Spleen (tissue), 11 donors: ENCODE results near the gene STON2. TPM values are rescaled to one million over a fixed set of nuclear protein-coding genes. Genes with fewer than 3 reads are reported as not detected.
A peak's percentile ranks its signal among the peaks of the same experiment; 100 is the strongest.

ENCODE experiments used
- DNase-seq: peaks from one replicate; pipeline ENCODE4 v3.0.0-alpha.2; 2020
- H3K27ac ChIP-seq, 8 donors: fragments of 200-600 bp; sonication (generic) in 7 of 8; 1 replicate in 4 of 8; 2 replicates in 4 of 8; pipeline versions ENCODE4 v1.5.0 to v1.8.0; 2016 to 2021; ENCODE audit warnings: inconsistent platforms in 4 of 8, mild to moderate bottlenecking in 4 of 8, moderate library complexity in 1 of 8
- H3K27me3 ChIP-seq, 7 donors: fragments of 200-600 bp; sonication (generic) in 6 of 7; replicated peaks in 1 of 7; 1 replicate in 4 of 7; 2 replicates in 3 of 7; pipeline versions ENCODE4 v1.5.0 to v1.8.0; 2016 to 2021; ENCODE audit warnings: inconsistent platforms in 3 of 7, mild to moderate bottlenecking in 1 of 7
- H3K36me3 ChIP-seq, 6 donors: fragments of 200-600 bp; sonication (generic) in 5 of 6; 1 replicate in 4 of 6; 2 replicates in 2 of 6; pipeline versions ENCODE4 v1.5.0 to v1.8.0; 2016 to 2021; ENCODE audit warnings: inconsistent platforms in 2 of 6
- H3K4me1 ChIP-seq, 6 donors: fragments of 200-600 bp; sonication (generic) in 5 of 6; 1 replicate in 3 of 6; 2 replicates in 3 of 6; pipeline versions ENCODE4 v1.5.0 to v1.8.0; 2016 to 2021; ENCODE audit warnings: inconsistent platforms in 3 of 6
- H3K4me3 ChIP-seq, 8 donors: fragments of 200-600 bp; sonication (generic) in 7 of 8; 1 replicate in 4 of 8; 2 replicates in 4 of 8; pipeline versions ENCODE4 v1.5.0 to v1.8.0; 2016 to 2021; ENCODE audit warnings: inconsistent platforms in 4 of 8, mild to moderate bottlenecking in 4 of 8, moderate library complexity in 2 of 8
- H3K9me3 ChIP-seq, 8 donors: fragments of 200-600 bp; sonication (generic) in 7 of 8; 1 replicate in 4 of 8; 2 replicates in 4 of 8; pipeline versions ENCODE4 v1.5.0 to v1.8.0; 2016 to 2021; ENCODE audit warnings: inconsistent platforms in 4 of 8
- POLR2A ChIP-seq, 3 donors: fragments of 450-650 bp; IDR thresholded peaks; one replicate each; pipeline ENCODE4 v1.5.1; 2017; ENCODE audit warnings: antibody characterized with exemption in 3 of 3, mild to moderate bottlenecking in 1 of 3
- POLR2AphosphoS5 ChIP-seq, 3 donors: sonication (generic); formaldehyde crosslinking; IDR thresholded peaks; one replicate each; pipeline ENCODE4 v1.5.1; 2017; ENCODE audit warnings: antibody characterized with exemption in 3 of 3
- WGBS, 5 donors: extraction: QIAGEN DNeasy Blood & Tissue Kit in 3 of 5; methylation state at CpG; one replicate each; pipeline versions ENCODE4 v1.1.5 to v1.1.7; 2013 to 2018; 5-methylcytosine and 5-hydroxymethylcytosine counted together
- intact Hi-C: fragments of 100-400 bp; cut with DNase I; formaldehyde crosslinking; loops from one replicate; pipeline ENCODE4 v1.15.0; 2023; ENCODE audit warnings: low total_unique reads
- polyA plus RNA-seq, 3 donors: library from polyadenylated mRNA; stranded (reverse); fragments of 200-250 nt; gene quantifications; one replicate each; pipeline ENCODE4 v1.2.1, GENCODE V29; 2013
- total RNA-seq, 7 donors: library from RNA; depleted of rRNA in 3 of 7; stranded (reverse); fragments of >200 nt in 3 of 7; fragmentation: NEBNext Ultra II Directional in 4 of 7; extraction: Animal tissue kit (Norgen Biotek cat#: 25700) in 4 of 7; gene quantifications; one replicate each; pipeline versions ENCODE4 v1.1.0 to v1.2.1, GENCODE V29; 2016 to 2021
- TF ChIP-seq, protein P1 (sequence below), 11 experiments: fragments of 200-600 bp in 7 of 11; fragments of 450-650 bp in 4 of 11; sonication (generic) in 4 of 11; IDR thresholded peaks in 8 of 11; conservative IDR thresholded peaks in 3 of 11; 1 replicate in 7 of 11; 2 replicates in 4 of 11; pipeline versions ENCODE4 v1.4.0 to v1.8.0; 2016 to 2021; ENCODE audit warnings: antibody characterized with exemption in 11 of 11, inconsistent platforms in 4 of 11, mild to moderate bottlenecking in 1 of 11
- donor health status: healthy with polysubstance abuse.
- donor health status: DM: no; HTN: no; CAD: no; lungs with moderate emphysema.
- donor health status: DM: no; HTN: no; CAD: no.
- donor health status: Bipolar disorder and iron deficiency.
- donor health status: healthy.
- donor health status: DM: no; HTN: no; CAD: no.
- donor health status: DM: yes; HTN: yes; CAD: no.

STON2 gene
- total and polyA plus RNA-seq, 10 donors = 3.5 to 236 (median 167) TPM

DNA sequence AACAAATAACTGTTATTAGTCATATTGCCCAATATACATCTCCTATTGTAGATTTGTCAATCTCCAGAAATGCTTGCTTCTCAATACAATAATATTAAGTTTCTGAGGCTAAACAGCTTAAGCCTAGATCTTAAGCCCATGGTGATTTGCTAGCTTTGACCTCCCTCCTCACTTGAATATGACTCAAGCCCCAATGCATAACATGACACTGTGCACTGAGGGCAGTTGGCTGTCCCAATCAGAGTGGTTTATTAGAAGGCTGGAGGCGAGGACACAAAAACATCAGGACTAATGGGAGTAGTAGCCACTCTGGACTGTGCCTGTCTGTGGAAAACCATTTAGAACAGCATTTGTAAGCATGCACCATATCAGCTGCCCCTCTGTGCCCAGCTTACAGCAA, 98.3 kb downstream of the STON2 start:
- Histone ChIP-seq H3K9me3 (no peaks in the 10 kb centered on the region), H3K4me3 (no peak overlapping the region), H3K4me1 (peaks cover 0 to 35% (median 17%) of the 10 kb centered on the region in 6 donors), H3K27ac (peak overlapping the region in 2 of 8 donors; percentile 2 to 72), H3K27me3 (no peaks in the 10 kb centered on the region), H3K36me3 (no peaks in the 10 kb centered on the region)
- 88 to 96% (median 91%) methylated on average over 1 of the region's 1 CpG for WGBS, 5 donors
- DNase-seq = no peak
- intact Hi-C loops = no loop called here
- TF ChIP-seq POLR2AphosphoS5 (IDR thresholded peaks at IDR 0.05) (no peak), POLR2A (IDR thresholded peaks at IDR 0.05) (no peak)
- TF ChIP-seq, protein P1, sequence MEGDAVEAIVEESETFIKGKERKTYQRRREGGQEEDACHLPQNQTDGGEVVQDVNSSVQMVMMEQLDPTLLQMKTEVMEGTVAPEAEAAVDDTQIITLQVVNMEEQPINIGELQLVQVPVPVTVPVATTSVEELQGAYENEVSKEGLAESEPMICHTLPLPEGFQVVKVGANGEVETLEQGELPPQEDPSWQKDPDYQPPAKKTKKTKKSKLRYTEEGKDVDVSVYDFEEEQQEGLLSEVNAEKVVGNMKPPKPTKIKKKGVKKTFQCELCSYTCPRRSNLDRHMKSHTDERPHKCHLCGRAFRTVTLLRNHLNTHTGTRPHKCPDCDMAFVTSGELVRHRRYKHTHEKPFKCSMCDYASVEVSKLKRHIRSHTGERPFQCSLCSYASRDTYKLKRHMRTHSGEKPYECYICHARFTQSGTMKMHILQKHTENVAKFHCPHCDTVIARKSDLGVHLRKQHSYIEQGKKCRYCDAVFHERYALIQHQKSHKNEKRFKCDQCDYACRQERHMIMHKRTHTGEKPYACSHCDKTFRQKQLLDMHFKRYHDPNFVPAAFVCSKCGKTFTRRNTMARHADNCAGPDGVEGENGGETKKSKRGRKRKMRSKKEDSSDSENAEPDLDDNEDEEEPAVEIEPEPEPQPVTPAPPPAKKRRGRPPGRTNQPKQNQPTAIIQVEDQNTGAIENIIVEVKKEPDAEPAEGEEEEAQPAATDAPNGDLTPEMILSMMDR (IDR thresholded peaks at IDR 0.05 in 8 of 11, conservative IDR thresholded peaks at IDR 0.05 in 3 of 11) = no peak

DNA sequence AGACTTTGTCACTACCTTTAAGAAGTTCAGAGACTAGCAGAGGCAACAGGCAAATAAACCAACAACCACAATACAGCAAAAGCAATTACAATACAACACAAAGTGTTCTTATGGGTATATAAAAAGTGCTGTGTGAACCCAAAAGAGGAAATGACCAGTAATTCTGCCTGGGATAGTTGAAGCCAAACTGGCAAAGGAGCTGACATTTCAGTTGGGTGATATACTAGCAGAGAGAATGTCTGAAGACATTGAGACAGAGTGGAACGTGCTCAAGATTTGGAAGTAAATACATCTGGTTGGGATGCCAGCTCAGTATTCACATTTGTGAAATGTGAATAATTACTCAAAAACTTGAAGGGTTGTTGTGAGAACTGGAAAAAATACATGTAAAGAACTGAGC, 98.8 kb downstream of the STON2 start:
- no peak for DNase-seq
- 43 to 59% (median 47%) methylated on average over 1 of the region's 1 CpG for WGBS, 5 donors
- TF ChIP-seq, protein P1 (IDR thresholded peaks at IDR 0.05 in 8 of 11, conservative IDR thresholded peaks at IDR 0.05 in 3 of 11) = no peak
- TF ChIP-seq POLR2A (IDR thresholded peaks at IDR 0.05) (no peak), POLR2AphosphoS5 (IDR thresholded peaks at IDR 0.05) (no peak)

DNA sequence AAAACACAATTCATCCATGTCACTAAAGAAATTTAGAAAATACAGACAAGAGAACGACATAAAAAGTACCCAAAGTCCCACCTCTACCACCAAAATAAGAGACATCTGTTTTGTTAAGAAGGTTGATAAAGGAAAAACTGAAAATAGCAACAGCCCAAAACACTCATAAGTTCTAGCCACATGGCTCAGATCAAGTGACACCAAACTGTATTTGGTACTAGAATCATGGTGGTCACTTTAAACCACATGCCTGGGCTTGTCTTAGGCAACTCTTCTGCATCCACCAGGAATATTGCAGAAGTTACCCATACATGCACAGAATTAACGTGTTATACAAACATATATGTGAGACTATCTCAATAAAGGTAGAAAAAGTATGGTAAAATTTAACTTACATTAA, 101.2 kb downstream of the STON2 start:
- peak overlapping the region in 1 of 8 donors; percentile 40 for H3K27ac ChIP-seq
- no peaks in the 10 kb centered on the region for H3K9me3 ChIP-seq
- peaks cover 0 to 40% (median 25%) of the 10 kb centered on the region in 6 donors for H3K4me1 ChIP-seq
- no peak for DNase-seq
- WGBS, 5 donors = 82 to 94% (median 85%) methylated on average over 2 of the region's 2 CpGs
- intact Hi-C loops = no loop called here
- TF ChIP-seq POLR2AphosphoS5 (IDR thresholded peaks at IDR 0.05) = no peak
- TF ChIP-seq, protein P1 (IDR thresholded peaks at IDR 0.05 in 8 of 11, conservative IDR thresholded peaks at IDR 0.05 in 3 of 11) = no peak
- no peak for TF ChIP-seq POLR2A (IDR thresholded peaks at IDR 0.05)
- no peaks in the 10 kb centered on the region for H3K27me3 ChIP-seq
- no peaks in the 10 kb centered on the region for H3K36me3 ChIP-seq
- H3K4me3 ChIP-seq = no peak overlapping the region

More for the DNA sequence above, 98.8 kb downstream of the STON2 start:
- Histone ChIP-seq H3K4me1 (peaks cover 0 to 36% (median 20%) of the 10 kb centered on the region in 6 donors), H3K27ac (peak overlapping the region in 3 of 8 donors; percentile 2 to 72 (median 17)), H3K36me3 (no peaks in the 10 kb centered on the region), H3K27me3 (no peaks in the 10 kb centered on the region), H3K9me3 (no peaks in the 10 kb centered on the region), H3K4me3 (no peak overlapping the region)
- intact Hi-C loops = no loop called here

DNA sequence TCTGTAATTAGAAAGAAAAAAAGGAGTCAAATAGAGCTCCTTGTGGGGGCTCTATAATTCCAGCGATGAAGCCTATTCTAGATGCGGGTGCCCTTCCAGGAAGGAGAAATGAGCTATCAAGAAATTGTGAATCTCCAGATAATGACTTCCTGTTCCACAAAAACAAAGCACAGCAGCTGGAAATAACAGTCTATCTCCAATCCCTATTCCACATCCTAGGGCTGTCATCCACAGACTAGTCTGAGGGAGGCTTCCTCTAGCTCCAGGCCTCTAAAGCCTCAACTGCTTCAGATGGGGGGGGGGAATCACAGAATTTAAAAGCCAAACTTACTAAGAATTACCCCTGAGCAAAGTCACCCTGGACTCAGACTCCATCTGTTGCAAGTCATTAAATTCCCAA, 102.0 kb downstream of the STON2 start:
- Histone ChIP-seq H3K4me3 (no peak overlapping the region), H3K27me3 (no peaks in the 10 kb centered on the region), H3K9me3 (no peaks in the 10 kb centered on the region), H3K4me1 (peaks cover 0 to 32% (median 20%) of the 10 kb centered on the region in 6 donors), H3K27ac (peak overlapping the region in 4 of 8 donors; percentile 5 to 48 (median 23)), H3K36me3 (no peaks in the 10 kb centered on the region)
- DNase-seq = no peak
- intact Hi-C loops = no loop called here
- TF ChIP-seq POLR2AphosphoS5 (IDR thresholded peaks at IDR 0.05) = no peak
- TF ChIP-seq POLR2A (IDR thresholded peaks at IDR 0.05) = no peak
- TF ChIP-seq, protein P1 (IDR thresholded peaks at IDR 0.05 in 8 of 11, conservative IDR thresholded peaks at IDR 0.05 in 3 of 11) = no peak
- 58 to 70% (median 66%) methylated on average over 2 of the region's 2 CpGs for WGBS, 5 donors
